CD4-positive, alpha-beta memory T cell (primary cell): ENCODE results near the gene HRH3. TPM values are rescaled to one million over a fixed set of nuclear protein-coding genes. Genes with fewer than 3 reads are reported as not detected.

Source experiments
- CTCF ChIA-PET: fragments of 350-600 bp; sonication (Branson Sonifier 250); formaldehyde crosslinking; loops from one replicate; lab custom pipeline; 2021; ENCODE audit warnings: inconsistent platforms; ENCODE audit not compliant: partially characterized antibody; lab: Charles Lee
- POLR2A ChIA-PET: fragments of 350-600 bp; sonication (Branson Sonifier 250); formaldehyde crosslinking; loops from one replicate; lab custom pipeline; 2021; ENCODE audit not compliant: partially characterized antibody; lab: Charles Lee
- DNase-seq, 5 donors: peaks; one replicate each; pipeline versions ENCODE4 v3.0.0 to v3.0.0-alpha.2; 2020 to 2022; ENCODE audit warnings: mixed read lengths in 1 of 5
- H3K27ac ChIP-seq: one replicate; pipeline ENCODE4 v1.7.0; 2013; ENCODE audit warnings: low read depth, low read length
- H3K27me3 ChIP-seq: 2 replicates; pipeline ENCODE4 v1.7.0; 2013; ENCODE audit warnings: mild to moderate bottlenecking, low read length, moderate library complexity; ENCODE audit not compliant: insufficient read depth
- H3K36me3 ChIP-seq: 2 replicates; pipeline ENCODE4 v1.7.0; 2013; ENCODE audit warnings: mild to moderate bottlenecking, low read length, moderate library complexity; ENCODE audit not compliant: insufficient read depth
- H3K4me1 ChIP-seq: 2 replicates; pipeline ENCODE4 v1.7.0; 2013; ENCODE audit warnings: mild to moderate bottlenecking, low read length, moderate library complexity; ENCODE audit not compliant: insufficient read depth
- H3K4me3 ChIP-seq, 2 donors: one replicate each; pipeline ENCODE4 v1.7.0; 2013; ENCODE audit warnings: low read length in 2 of 2, mild to moderate bottlenecking in 1 of 2
- H3K9me3 ChIP-seq, 2 donors: one replicate each; pipeline ENCODE4 v1.7.0; 2013; ENCODE audit warnings: low read length in 2 of 2, control low read depth in 1 of 2; ENCODE audit not compliant: control insufficient read depth in 1 of 2
- H3K27ac Mint-ChIP-seq, 7 donors: one replicate each; pipeline ENCODE4 v1.8.0; 2020 to 2021; ENCODE audit warnings: mixed read lengths in 7 of 7, mild to moderate bottlenecking in 6 of 7, inconsistent platforms in 3 of 7, moderate library complexity in 3 of 7
- H3K27me3 Mint-ChIP-seq, 2 donors: one replicate each; pipeline ENCODE4 v1.8.0; 2020 to 2021; ENCODE audit warnings: mixed read lengths in 2 of 2
- H3K36me3 Mint-ChIP-seq, 2 donors: one replicate each; pipeline ENCODE4 v1.8.0; 2020 to 2021; ENCODE audit warnings: mixed read lengths in 2 of 2, inconsistent platforms in 1 of 2, mild to moderate bottlenecking in 1 of 2
- H3K4me1 Mint-ChIP-seq, 4 donors: one replicate each; pipeline ENCODE4 v1.8.0; 2020 to 2021; ENCODE audit warnings: mixed read lengths in 4 of 4, mild to moderate bottlenecking in 1 of 4
- H3K4me3 Mint-ChIP-seq, 8 donors: one replicate each; pipeline ENCODE4 v1.8.0; 2020 to 2021; ENCODE audit warnings: mixed read lengths in 8 of 8, mild to moderate bottlenecking in 7 of 8, moderate library complexity in 6 of 8, inconsistent platforms in 3 of 8
- H3K9me3 Mint-ChIP-seq, 8 donors: one replicate each; pipeline ENCODE4 v1.8.0; 2020 to 2021; ENCODE audit warnings: mixed read lengths in 8 of 8, mild to moderate bottlenecking in 5 of 8, inconsistent platforms in 3 of 8, moderate library complexity in 1 of 8
- intact Hi-C: fragments of 100-400 bp; cut with micrococcal nuclease; formaldehyde crosslinking; loops from one replicate; pipeline ENCODE4 v1.15.1; 2023
- polyA plus RNA-seq, 2 donors: library from polyadenylated mRNA; unstranded; fragments of 300-500 nt; fragmentation: Illumina TruSeq; gene quantifications; one replicate each; pipeline ENCODE4 v1.2.3, GENCODE V29; 2021
- total RNA-seq, 2 experiments: library from RNA; stranded (reverse); gene quantifications; one replicate each; pipeline ENCODE4 v1.2.3, GENCODE V29; 2021

The HRH3 gene
- total and polyA plus RNA-seq, 4 experiments from 2014 or later: not detected

DNA sequence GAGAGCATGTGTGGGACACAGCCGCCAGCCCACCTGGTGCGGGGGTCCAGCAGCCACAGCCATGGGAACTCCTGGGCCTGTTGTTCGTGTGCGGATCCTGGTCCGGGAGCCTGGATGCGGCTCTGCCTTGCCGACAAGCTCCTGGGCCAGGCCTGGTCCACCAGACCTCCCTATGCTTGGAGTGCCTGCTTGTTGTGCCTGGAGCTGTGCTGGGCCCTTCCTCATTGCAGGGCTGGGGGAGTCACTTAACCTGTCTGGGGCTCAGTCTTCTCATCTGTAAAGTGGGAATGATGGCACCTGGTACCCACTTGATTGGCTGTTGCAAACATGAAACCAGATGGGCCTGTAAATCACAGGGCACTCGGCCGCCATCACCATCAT, 15.7 kb upstream of the HRH3 start:
- peaks cover 0 to 7% of the 10 kb centered on the region in 2 donors for H3K27me3 Mint-ChIP-seq
- H3K9me3 Mint-ChIP-seq: no peaks in the 10 kb centered on the region
- ChIA-PET CTCF (no interaction called here), POLR2A (interaction anchor here (1.0 kb wide), 1 partner anchor 169 kb away, joined by 3 read pairs; no protein-coding TSS in a partner anchor)
- H3K36me3 Mint-ChIP-seq: no peaks in the 10 kb centered on the region
- Histone ChIP-seq H3K27me3 (no peaks in the 10 kb centered on the region), H3K9me3 (no peaks in the 10 kb centered on the region), H3K4me1 (peaks cover 25% of the 10 kb centered on the region), H3K27ac (no peak overlapping the region), H3K4me3 (no peak overlapping the region), H3K36me3 (no peaks in the 10 kb centered on the region)
- intact Hi-C loops: loop anchor here (5.0 kb wide), 1 partner anchor 168 kb away; the partner anchor contains the start of gene TAF4
- H3K27ac Mint-ChIP-seq: no peak overlapping the region
- peaks cover 12 to 29% (median 20%) of the 10 kb centered on the region in 4 donors for H3K4me1 Mint-ChIP-seq
- peak overlapping the region in 1 of 8 donors; percentile 18 for H3K4me3 Mint-ChIP-seq
- peak in 1 of 5 donors; percentile 15 for DNase-seq

GRCh38 chr20:62235001-62235776, 15.1 kb upstream of the HRH3 start:
- Mint-ChIP-seq H3K27me3 (peaks cover 0 to 7% of the 10 kb centered on the region in 2 donors), H3K27ac (no peak overlapping the region), H3K9me3 (no peaks in the 10 kb centered on the region), H3K36me3 (no peaks in the 10 kb centered on the region), H3K4me1 (peaks cover 10 to 23% (median 16%) of the 10 kb centered on the region in 4 donors), H3K4me3 (no peak overlapping the region)
- no peaks in the 10 kb centered on the region for H3K36me3 ChIP-seq
- ChIA-PET CTCF (no interaction called here), POLR2A (no interaction called here)
- DNase-seq: peak in 1 of 5 donors; percentile 16
- intact Hi-C loops: loop anchor here (5.0 kb wide), 1 partner anchor 168 kb away; the partner anchor contains the start of gene TAF4
- H3K9me3 ChIP-seq: no peaks in the 10 kb centered on the region
- no peak overlapping the region for H3K4me3 ChIP-seq
- H3K27me3 ChIP-seq: no peaks in the 10 kb centered on the region
- H3K4me1 ChIP-seq: peaks cover 22% of the 10 kb centered on the region
- H3K27ac ChIP-seq: no peak overlapping the region

DNA sequence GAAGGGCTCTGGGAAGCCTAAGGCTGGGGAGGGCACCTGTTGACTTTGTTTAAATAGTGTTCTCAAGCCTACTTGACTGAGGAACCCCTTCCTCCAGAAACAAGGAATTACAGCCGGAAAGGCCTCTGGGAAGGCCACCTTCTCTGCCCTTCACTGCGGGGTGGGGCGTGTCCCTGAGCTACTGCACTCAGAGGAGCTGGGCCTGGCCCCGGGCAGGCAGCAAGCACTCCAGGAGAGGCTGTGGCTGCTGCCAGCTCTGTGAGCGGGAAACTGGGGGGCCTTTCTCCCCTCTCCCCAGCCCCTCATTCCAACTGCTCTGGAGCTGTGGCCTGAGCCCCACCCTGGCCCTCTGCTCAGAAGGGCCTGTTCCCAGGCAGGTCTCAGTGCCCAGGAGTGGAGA, 14.3 kb upstream of the HRH3 start:
- no peaks in the 10 kb centered on the region for H3K36me3 ChIP-seq
- ChIA-PET CTCF (no interaction called here), POLR2A (no interaction called here)
- Mint-ChIP-seq H3K4me3 (no peak overlapping the region), H3K27me3 (peaks cover 0 to 7% of the 10 kb centered on the region in 2 donors), H3K36me3 (no peaks in the 10 kb centered on the region), H3K27ac (no peak overlapping the region), H3K4me1 (peaks cover 5 to 15% (median 10%) of the 10 kb centered on the region in 4 donors), H3K9me3 (no peaks in the 10 kb centered on the region)
- DNase-seq: peak in 1 of 5 donors; percentile 2
- no peak overlapping the region for H3K27ac ChIP-seq
- no peaks in the 10 kb centered on the region for H3K27me3 ChIP-seq
- intact Hi-C loops: no loop called here
- H3K4me1 ChIP-seq: peaks cover 14% of the 10 kb centered on the region
- no peak overlapping the region for H3K4me3 ChIP-seq
- H3K9me3 ChIP-seq: no peaks in the 10 kb centered on the region

- no peaks in the 10 kb centered on the region for H3K9me3 ChIP-seq
- H3K27ac ChIP-seq: no peak overlapping the region
- Mint-ChIP-seq H3K27me3 (peaks cover 0 to 7% of the 10 kb centered on the region in 2 donors), H3K9me3 (no peaks in the 10 kb centered on the region), H3K4me1 (peaks cover 5 to 10% (median 7%) of the 10 kb centered on the region in 4 donors), H3K27ac (no peak overlapping the region), H3K36me3 (no peaks in the 10 kb centered on the region), H3K4me3 (no peak overlapping the region)
- H3K27me3 ChIP-seq: no peaks in the 10 kb centered on the region
- peak in 1 of 5 donors; percentile 24 for DNase-seq
- intact Hi-C loops: no loop called here
- CTCF ChIA-PET: no interaction called here
- POLR2A ChIA-PET: no interaction called here
- H3K36me3 ChIP-seq: no peaks in the 10 kb centered on the region
- peaks cover 9% of the 10 kb centered on the region for H3K4me1 ChIP-seq
- H3K4me3 ChIP-seq: no peak overlapping the region
Observed at GRCh38 chr20:62233684-62234083, 13.6 kb upstream of the HRH3 start.

- no peak overlapping the region for H3K27ac ChIP-seq
- intact Hi-C loops: no loop called here
- peaks cover 0 to 6% of the 10 kb centered on the region in 2 donors for H3K27me3 Mint-ChIP-seq
- no peaks in the 10 kb centered on the region for H3K9me3 Mint-ChIP-seq
- H3K27me3 ChIP-seq: no peaks in the 10 kb centered on the region
- peak in 1 of 5 donors; percentile 8 for DNase-seq
- H3K36me3 ChIP-seq: no peaks in the 10 kb centered on the region
- ChIA-PET POLR2A (no interaction called here), CTCF (no interaction called here)
- H3K4me3 ChIP-seq: no peak overlapping the region
- H3K36me3 Mint-ChIP-seq: no peaks in the 10 kb centered on the region
- peaks cover 4 to 8% (median 6%) of the 10 kb centered on the region in 4 donors for H3K4me1 Mint-ChIP-seq
- peaks cover 9% of the 10 kb centered on the region for H3K4me1 ChIP-seq
- H3K9me3 ChIP-seq: no peaks in the 10 kb centered on the region
- no peak overlapping the region for H3K27ac Mint-ChIP-seq
- no peak overlapping the region for H3K4me3 Mint-ChIP-seq
Observed at GRCh38 chr20:62232770-62233645, 12.9 kb upstream of the HRH3 start.

- no peaks in the 10 kb centered on the region for H3K27me3 ChIP-seq
- H3K36me3 Mint-ChIP-seq: no peaks in the 10 kb centered on the region
- H3K27ac Mint-ChIP-seq: no peak overlapping the region
- no peak overlapping the region for H3K4me3 Mint-ChIP-seq
- H3K9me3 ChIP-seq: no peaks in the 10 kb centered on the region
- peaks cover 0 to under 1% (median 0%) of the 10 kb centered on the region in 4 donors for H3K4me1 Mint-ChIP-seq
- H3K4me1 ChIP-seq: peaks cover 1% of the 10 kb centered on the region
- no peaks in the 10 kb centered on the region for H3K9me3 Mint-ChIP-seq
- CTCF ChIA-PET: no interaction called here
- H3K27me3 Mint-ChIP-seq: peaks cover 0 to 3% of the 10 kb centered on the region in 2 donors
- H3K36me3 ChIP-seq: no peaks in the 10 kb centered on the region
- intact Hi-C loops: no loop called here
- no peak overlapping the region for H3K4me3 ChIP-seq
- H3K27ac ChIP-seq: no peak overlapping the region
- POLR2A ChIA-PET: no interaction called here
- DNase-seq: peak in 1 of 5 donors; percentile 20
Observed at GRCh38 chr20:62232194-62232593, 12.1 kb upstream of the HRH3 start.

DNA sequence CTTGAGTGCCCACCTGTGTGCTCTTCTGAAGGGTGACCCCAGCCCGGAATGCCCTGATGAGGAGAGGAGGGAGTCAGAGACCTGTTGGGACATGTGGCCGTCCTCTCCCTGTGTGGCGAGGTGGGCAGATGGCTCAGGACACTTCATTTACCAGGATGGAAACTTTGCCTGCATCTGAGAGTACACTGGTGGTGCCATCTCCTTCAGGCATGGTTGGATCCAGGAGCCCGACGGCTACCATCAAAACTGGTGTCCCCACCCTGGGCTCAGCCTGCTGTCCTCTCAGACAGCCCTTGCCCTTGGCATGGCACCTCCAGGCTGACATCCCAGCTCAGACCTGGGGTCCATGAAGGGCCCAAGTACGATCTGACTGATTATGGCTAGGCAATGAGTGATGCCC, 11.2 kb upstream of the HRH3 start:
- Mint-ChIP-seq H3K4me1 (peaks cover 0 to 2% (median 0%) of the 10 kb centered on the region in 4 donors), H3K4me3 (no peak overlapping the region), H3K27me3 (peaks cover 0 to 3% of the 10 kb centered on the region in 2 donors), H3K9me3 (no peaks in the 10 kb centered on the region), H3K27ac (no peak overlapping the region), H3K36me3 (no peaks in the 10 kb centered on the region)
- no peaks in the 10 kb centered on the region for H3K27me3 ChIP-seq
- CTCF ChIA-PET: no interaction called here
- peak in 1 of 5 donors; percentile 17 for DNase-seq
- H3K4me3 ChIP-seq: no peak overlapping the region
- H3K9me3 ChIP-seq: no peaks in the 10 kb centered on the region
- POLR2A ChIA-PET: no interaction called here
- H3K27ac ChIP-seq: no peak overlapping the region
- no peaks in the 10 kb centered on the region for H3K4me1 ChIP-seq
- intact Hi-C loops: no loop called here
- no peaks in the 10 kb centered on the region for H3K36me3 ChIP-seq
